Measurements from ENCODE around the gene USP13.

DNA sequence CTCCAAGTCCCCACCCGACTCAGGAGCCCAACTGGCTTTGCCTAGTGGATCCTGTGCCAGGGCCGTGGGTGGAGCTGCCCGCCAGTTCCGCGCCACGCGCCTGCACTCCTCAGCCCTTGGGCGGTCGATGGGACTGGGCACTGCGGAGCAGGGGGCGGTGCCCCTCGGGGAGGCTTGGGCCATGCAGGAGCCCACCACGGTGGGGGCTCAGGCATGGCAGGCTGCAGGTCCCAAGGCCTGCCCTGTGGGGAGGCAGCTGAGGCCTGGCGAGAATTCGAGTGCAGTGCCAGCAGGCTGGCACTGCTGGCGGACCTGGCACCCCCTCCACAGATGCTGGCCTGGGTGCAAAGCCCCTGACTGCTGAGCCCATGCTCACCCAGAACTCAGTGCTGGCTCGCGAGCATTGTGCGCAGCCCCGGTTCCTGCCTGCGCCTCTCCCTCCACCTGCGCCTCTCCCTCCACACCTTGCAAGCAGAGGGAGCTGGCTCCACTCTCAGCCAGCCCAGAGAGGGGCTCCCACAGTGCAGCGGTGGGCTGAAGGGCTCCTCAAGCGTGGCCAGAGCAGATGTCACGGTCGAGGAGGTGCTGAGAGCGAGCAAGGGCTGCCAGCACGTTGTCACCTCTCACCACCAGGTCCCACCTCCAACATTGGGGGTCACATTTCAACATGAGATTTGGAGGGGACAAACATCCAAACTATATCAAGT is 122.7 kb downstream of the USP13 start:
- TF ChIP-seq, protein P1, sequence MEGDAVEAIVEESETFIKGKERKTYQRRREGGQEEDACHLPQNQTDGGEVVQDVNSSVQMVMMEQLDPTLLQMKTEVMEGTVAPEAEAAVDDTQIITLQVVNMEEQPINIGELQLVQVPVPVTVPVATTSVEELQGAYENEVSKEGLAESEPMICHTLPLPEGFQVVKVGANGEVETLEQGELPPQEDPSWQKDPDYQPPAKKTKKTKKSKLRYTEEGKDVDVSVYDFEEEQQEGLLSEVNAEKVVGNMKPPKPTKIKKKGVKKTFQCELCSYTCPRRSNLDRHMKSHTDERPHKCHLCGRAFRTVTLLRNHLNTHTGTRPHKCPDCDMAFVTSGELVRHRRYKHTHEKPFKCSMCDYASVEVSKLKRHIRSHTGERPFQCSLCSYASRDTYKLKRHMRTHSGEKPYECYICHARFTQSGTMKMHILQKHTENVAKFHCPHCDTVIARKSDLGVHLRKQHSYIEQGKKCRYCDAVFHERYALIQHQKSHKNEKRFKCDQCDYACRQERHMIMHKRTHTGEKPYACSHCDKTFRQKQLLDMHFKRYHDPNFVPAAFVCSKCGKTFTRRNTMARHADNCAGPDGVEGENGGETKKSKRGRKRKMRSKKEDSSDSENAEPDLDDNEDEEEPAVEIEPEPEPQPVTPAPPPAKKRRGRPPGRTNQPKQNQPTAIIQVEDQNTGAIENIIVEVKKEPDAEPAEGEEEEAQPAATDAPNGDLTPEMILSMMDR (IDR thresholded peaks at IDR 0.05): no peak
- no peak for TF ChIP-seq EZH2 (IDR thresholded peaks at IDR 0.05; ENCODE audit: borderline replicate concordance, insufficient read depth, low read depth, low read length, poor library complexity, severe bottlenecking)
